PC-3 (cell line): Measurements from ENCODE around the gene LMO7. TPM values are rescaled to one million over a fixed set of nuclear protein-coding genes. Genes with fewer than 3 reads are reported as not detected.

Experiments used
- ATAC-seq: fragments of 200-7000 bp; cut with Tn5 transposase; 2 replicates; pipeline ENCODE4 v1.9.1; 2020; ENCODE audit warnings: mild to moderate bottlenecking, moderate library complexity
- BruUV-seq: library from RNA; stranded (reverse); fragments of 400-500 nt; replicated peaks from 2 replicates; lab custom pipeline; 2021; lab: Mats Ljungman, UMichigan
- CTCF ChIA-PET: fragments of 300-600 bp; sonication (Branson Sonifier 250); formaldehyde crosslinking; loops from one replicate; lab custom pipeline; 2022; ENCODE audit warnings: antibody characterized with exemption; lab: Charles Lee
- POLR2A ChIA-PET: fragments of 300-600 bp; sonication (Branson Sonifier 250); formaldehyde crosslinking; loops from one replicate; lab custom pipeline; 2022; ENCODE audit warnings: antibody characterized with exemption; ENCODE audit not compliant: unreplicated experiment; lab: Charles Lee
- DNase-seq: peaks from one replicate; pipeline ENCODE4 v3.0.0-alpha.2; 2015
- H2AFZ ChIP-seq: fragments of 300-600 bp; sonication (generic); 2 replicates; pipeline ENCODE4 v1.6.0; 2016; ENCODE audit warnings: antibody characterized with exemption, low read length
- H3F3A ChIP-seq: fragments of 300-600 bp; sonication (generic); one replicate; pipeline ENCODE4 v1.6.0; 2017; ENCODE audit warnings: antibody characterized with exemption, low read length, control low read depth, mild to moderate bottlenecking; ENCODE audit not compliant: unreplicated experiment
- H3K27ac ChIP-seq: fragments of 300-600 bp; sonication (generic); 2 replicates; pipeline ENCODE4 v1.5.1; 2016; ENCODE audit warnings: mild to moderate bottlenecking, low read length
- H3K27me3 ChIP-seq: fragments of 300-600 bp; sonication (generic); 2 replicates; pipeline ENCODE4 v1.6.1; 2016; ENCODE audit warnings: low read length, mixed read lengths
- H3K36me3 ChIP-seq: fragments of 300-600 bp; sonication (generic); 2 replicates; pipeline ENCODE4 v1.6.1; 2016; ENCODE audit warnings: low read depth, mixed run types, low read length, mixed read lengths
- H3K4me1 ChIP-seq: fragments of 300-600 bp; sonication (generic); 2 replicates; pipeline ENCODE4 v1.5.1; 2016; ENCODE audit warnings: low read length; ENCODE audit not compliant: insufficient read depth
- H3K4me2 ChIP-seq: fragments of 300-600 bp; sonication (generic); 2 replicates; pipeline ENCODE4 v1.6.0; 2016; ENCODE audit warnings: low read length
- H3K4me3 ChIP-seq: fragments of 300-600 bp; sonication (generic); 2 replicates; pipeline ENCODE4 v1.5.1; 2016; ENCODE audit warnings: mild to moderate bottlenecking, low read length, mixed read lengths
- H3K79me2 ChIP-seq: fragments of 300-600 bp; sonication (generic); 2 replicates; pipeline ENCODE4 v1.6.1; 2017; ENCODE audit warnings: low read length, mixed read lengths
- H3K9ac ChIP-seq: fragments of 300-600 bp; sonication (generic); 2 replicates; pipeline ENCODE4 v1.6.0; 2016; ENCODE audit warnings: mild to moderate bottlenecking, low read length
- H3K9me2 ChIP-seq: fragments of 300-600 bp; sonication (generic); replicated peaks from 2 replicates; pipeline ENCODE4 v1.6.1; 2016; ENCODE audit warnings: mixed run types, low read length, mixed read lengths
- H3K9me3 ChIP-seq: fragments of 300-600 bp; sonication (generic); 2 replicates; pipeline ENCODE4 v1.6.1; 2016; ENCODE audit warnings: low read length, mixed read lengths
- H4K20me1 ChIP-seq: fragments of 300-600 bp; sonication (generic); 2 replicates; pipeline ENCODE4 v1.6.1; 2016; ENCODE audit warnings: low read length, mixed read lengths
- CTCF ChIP-seq: fragments of 300-600 bp; sonication (generic); conservative IDR thresholded peaks from 2 replicates; pipeline ENCODE4 v1.5.1; 2017; ENCODE audit warnings: antibody characterized with exemption, low read depth, mild to moderate bottlenecking, low read length
- EZH2 ChIP-seq: fragments of 300-600 bp; sonication (generic); IDR thresholded peaks from one replicate; pipeline ENCODE4 v1.6.1; 2017; ENCODE audit warnings: antibody characterized with exemption, mild to moderate bottlenecking, low read length; ENCODE audit not compliant: unreplicated experiment
- EZH2phosphoT487 ChIP-seq: fragments of 300-600 bp; sonication (generic); IDR thresholded peaks from 2 replicates; pipeline ENCODE4 v1.6.1; 2018; ENCODE audit warnings: mild to moderate bottlenecking, antibody characterized with exemption, low read length, borderline replicate concordance
- intact Hi-C: fragments of 100-400 bp; cut with micrococcal nuclease; formaldehyde crosslinking; loops from 2 replicates; pipeline ENCODE4 v1.9.0; 2023
- total RNA-seq: library from RNA; depleted of rRNA; stranded (reverse); fragments of >200 nt; gene quantifications from 2 replicates; pipeline ENCODE4 v1.2.3, GENCODE V29; 2014

The LMO7 gene
- total RNA-seq, 1 experiment from 2014 or later, result 83.6 TPM

GRCh38 chr13:75637181-75637750, 1.1 kb downstream of the LMO7 start:
- H3K4me1 ChIP-seq, result peaks cover 13% of the 10 kb centered on the region
- DNase-seq (no peak), ATAC-seq (no peak)
- H3F3A ChIP-seq, result no peaks in the 10 kb centered on the region
- no peaks in the 10 kb centered on the region for H3K9me2 ChIP-seq
- BruUV-seq, result TSS peak; percentile 52
- peaks cover 59% of the 10 kb centered on the region for H3K79me2 ChIP-seq
- H2AFZ ChIP-seq, result peak overlapping the region; percentile 58
- no peak overlapping the region for H3K27ac ChIP-seq
- no peaks in the 10 kb centered on the region for H3K36me3 ChIP-seq
- H3K27me3 ChIP-seq, result no peaks in the 10 kb centered on the region
- POLR2A ChIA-PET, result interaction anchor here (0.7 kb wide), 1 partner anchor 14 kb away, joined by 6 read pairs; no protein-coding TSS in a partner anchor
- peaks cover 5% of the 10 kb centered on the region; the same call in 1 of the 2 replicates for H4K20me1 ChIP-seq
- peak overlapping the region; percentile 42 for H3K9ac ChIP-seq
- H3K4me3 ChIP-seq, result peak overlapping the region; percentile 90
- intact Hi-C loops, result loop anchor here (5.0 kb wide), 1 partner anchor 70 kb away; no protein-coding TSS in a partner anchor
- H3K9me3 ChIP-seq, result no peaks in the 10 kb centered on the region
- peak overlapping the region; percentile 84 for H3K4me2 ChIP-seq
- TF ChIP-seq EZH2phosphoT487 (no peak), EZH2 (no peak), CTCF (no peak)
- CTCF ChIA-PET, result no interaction called here

GRCh38 chr13:75639454-75639853, 3.3 kb downstream of the LMO7 start:
- Histone ChIP-seq H3K79me2 (peaks cover 77% of the 10 kb centered on the region), H3F3A (no peaks in the 10 kb centered on the region), H2AFZ (no peak overlapping the region), H3K4me2 (peak overlapping the region; percentile 84), H3K36me3 (no peaks in the 10 kb centered on the region), H3K9ac (no peak overlapping the region), H3K4me3 (peak overlapping the region; percentile 55), H4K20me1 (peaks cover 5% of the 10 kb centered on the region; the same call in 1 of the 2 replicates), H3K27ac (no peak overlapping the region), H3K27me3 (no peaks in the 10 kb centered on the region), H3K9me3 (no peaks in the 10 kb centered on the region), H3K4me1 (0 out of 2 replicates have a peak, but pooled peaks cover 5% of the 10 kb centered on the region), H3K9me2 (no peaks in the 10 kb centered on the region)
- ATAC-seq (no peak), DNase-seq (no peak)
- TF ChIP-seq EZH2phosphoT487 (no peak), EZH2 (no peak), CTCF (no peak)
- no TSS peak for BruUV-seq
- intact Hi-C loops, result loop anchor here (5.0 kb wide), 1 partner anchor 72 kb away; no protein-coding TSS in a partner anchor
- CTCF ChIA-PET, result no interaction called here
- POLR2A ChIA-PET, result no interaction called here

GRCh38 chr13:75641026-75641425, 4.9 kb downstream of the LMO7 start:
- H3K36me3 ChIP-seq, result no peaks in the 10 kb centered on the region
- H3K9ac ChIP-seq, result no peak overlapping the region
- POLR2A ChIA-PET, result no interaction called here
- H3K9me3 ChIP-seq, result no peaks in the 10 kb centered on the region
- no TSS peak for BruUV-seq
- TF ChIP-seq EZH2phosphoT487 (no peak), CTCF (no peak), EZH2 (no peak)
- peaks cover 92% of the 10 kb centered on the region for H3K79me2 ChIP-seq
- H3K4me1 ChIP-seq, result 0 out of 2 replicates have a peak, but pooled peaks cover 5% of the 10 kb centered on the region
- intact Hi-C loops, result no loop called here
- no peak overlapping the region for H3K4me2 ChIP-seq
- ATAC-seq, result no peak
- H3F3A ChIP-seq, result no peaks in the 10 kb centered on the region
- no peaks in the 10 kb centered on the region for H3K27me3 ChIP-seq
- H3K4me3 ChIP-seq, result no peak overlapping the region
- CTCF ChIA-PET, result no interaction called here
- DNase-seq, result no peak
- H3K27ac ChIP-seq, result no peak overlapping the region
- no peak overlapping the region for H2AFZ ChIP-seq
- H3K9me2 ChIP-seq, result no peaks in the 10 kb centered on the region
- H4K20me1 ChIP-seq, result peaks cover 5% of the 10 kb centered on the region; the same call in 1 of the 2 replicates
